NK-92 treated with Interleukin-12 subunit alpha and Interleukin-12 subunit beta, amount 100 ng/mL, for 24 hours (cell line): ENCODE results near the gene NR2C2AP.
A peak's percentile ranks its signal among the peaks of the same experiment; 100 is the strongest.

ENCODE experiments used
- DNase-seq: peaks from one replicate; lab custom pipeline; 2025; lab: John Stamatoyannopoulos, UW

NR2C2AP gene

GRCh38 chr19:19214892-19215291, 11.7 kb upstream of the NR2C2AP start:
- DNase-seq: no peak

GRCh38 chr19:19214159-19214490, 10.9 kb upstream of the NR2C2AP start:
- DNase-seq: no peak

GRCh38 chr19:19213426-19214158, 10.4 kb upstream of the NR2C2AP start:
- no peak for DNase-seq

GRCh38 chr19:19212916-19213315, 9.7 kb upstream of the NR2C2AP start:
- DNase-seq: no peak

- no peak for DNase-seq
Measured at GRCh38 chr19:19211499-19212420, 8.5 kb upstream of the NR2C2AP start, which contains the start of gene NCAN. Gene NCAN (plus strand): TSS chr19:19211958. CDS start chr19:19216954, 4,996 bp downstream.

- no peak for DNase-seq
Measured at GRCh38 chr19:19209372-19209771, 6.2 kb upstream of the NR2C2AP start.

GRCh38 chr19:19207637-19208572, 4.7 kb upstream of the NR2C2AP start:
- DNase-seq: no peak

- DNase-seq: no peak
Measured at GRCh38 chr19:19206938-19207337, 3.7 kb upstream of the NR2C2AP start.

GRCh38 chr19:19205416-19206410, 2.5 kb upstream of the NR2C2AP start:
- no peak for DNase-seq

- DNase-seq: no peak
Measured at GRCh38 chr19:19204181-19204580, 967 bp upstream of the NR2C2AP start.

GRCh38 chr19:19202707-19203011, 555 bp downstream of the NR2C2AP start:
- no peak for DNase-seq

GRCh38 chr19:19201697-19202630, 1.2 kb downstream of the NR2C2AP start:
- no peak for DNase-seq

GRCh38 chr19:19193926-19194325, 9.3 kb downstream of the NR2C2AP start:
- no peak for DNase-seq

GRCh38 chr19:19192910-19193423, 10.2 kb downstream of the NR2C2AP start:
- DNase-seq: no peak

- DNase-seq: peak; percentile 99
Measured at GRCh38 chr19:19192078-19192882, 10.9 kb downstream of the NR2C2AP start, which contains the start of the genes BORCS8 and RFXANK. Gene BORCS8 (minus strand): TSS chr19:19192152. CDS start chr19:19192117, 35 bp downstream. Gene RFXANK (plus strand): TSS chr19:19192258. CDS start chr19:19193947, 1,689 bp downstream.

- no peak for DNase-seq
Measured at GRCh38 chr19:19191768-19192077, 11.5 kb downstream of the NR2C2AP start.

- no peak for DNase-seq
Measured at GRCh38 chr19:19186742-19187141, 16.5 kb downstream of the NR2C2AP start.

GRCh38 chr19:19185853-19186740, 17.1 kb downstream of the NR2C2AP start:
- DNase-seq: peak; percentile 53
